Activated CD4-positive, CD25-positive, alpha-beta regulatory T cell (primary cell): ENCODE data around the gene SYT3.

Experiments used
- DNase-seq, 4 experiments: peaks; one replicate each; lab custom pipeline; 2025; lab: John Stamatoyannopoulos, UW

Gene SYT3

GRCh38 chr19:50661766-50662650 is 22.3 kb upstream of the SYT3 start:
- no peak for DNase-seq

GRCh38 chr19:50661023-50661422 is 21.3 kb upstream of the SYT3 start:
- no peak for DNase-seq

- DNase-seq: no peak
Measured at GRCh38 chr19:50660088-50660366, 20.3 kb upstream of the SYT3 start.

GRCh38 chr19:50659318-50660087 is 19.8 kb upstream of the SYT3 start:
- no peak for DNase-seq

DNA sequence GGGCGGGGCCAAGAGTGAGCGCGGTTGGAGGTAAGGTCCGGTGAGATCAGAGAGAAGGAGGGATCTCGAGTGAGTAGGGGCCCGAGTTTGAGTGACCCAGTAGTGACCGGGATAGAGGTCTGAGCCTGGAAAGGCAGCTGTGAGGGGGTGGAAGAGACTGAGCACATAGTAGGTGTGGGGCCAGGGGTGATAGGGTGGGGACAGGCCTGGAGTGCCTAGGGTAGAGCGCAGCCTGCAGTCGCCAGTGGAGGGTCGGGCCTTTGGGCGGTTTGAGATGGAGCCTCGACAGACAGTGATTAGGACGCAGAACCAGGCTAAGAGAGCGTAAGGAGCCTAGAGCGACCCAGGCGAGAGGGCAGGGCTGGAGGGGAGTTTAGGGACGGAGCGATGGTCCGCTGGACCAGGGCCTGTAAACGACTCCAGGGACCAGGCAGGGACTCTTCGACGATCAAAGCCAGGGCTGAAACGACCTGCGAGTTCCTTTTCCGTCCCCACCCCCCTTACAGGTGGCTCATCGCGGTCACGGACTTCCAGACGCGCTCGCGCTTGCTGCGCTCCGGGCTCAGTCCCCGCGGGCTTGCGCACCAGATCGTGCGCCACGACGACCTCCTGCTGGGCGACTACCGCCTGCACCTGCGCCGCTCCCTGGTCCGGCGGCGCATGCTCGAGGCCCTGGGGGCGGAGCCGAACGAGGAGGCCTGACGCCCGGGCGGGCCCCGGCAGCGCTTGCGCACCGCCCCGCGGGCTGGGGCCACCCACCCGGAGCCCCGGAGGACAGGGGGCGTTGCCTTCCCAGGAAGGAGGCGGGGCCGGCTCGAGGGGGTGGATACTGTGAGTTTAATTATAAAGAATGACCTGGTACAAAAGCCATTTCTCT is 19.0 kb upstream of the SYT3 start:
- DNase-seq: peak in 1 of 4 experiments; percentile 18

- DNase-seq: peak; percentile 47 to 66 (median 58)
Measured at GRCh38 chr19:50657712-50658440, 18.2 kb upstream of the SYT3 start.

DNA sequence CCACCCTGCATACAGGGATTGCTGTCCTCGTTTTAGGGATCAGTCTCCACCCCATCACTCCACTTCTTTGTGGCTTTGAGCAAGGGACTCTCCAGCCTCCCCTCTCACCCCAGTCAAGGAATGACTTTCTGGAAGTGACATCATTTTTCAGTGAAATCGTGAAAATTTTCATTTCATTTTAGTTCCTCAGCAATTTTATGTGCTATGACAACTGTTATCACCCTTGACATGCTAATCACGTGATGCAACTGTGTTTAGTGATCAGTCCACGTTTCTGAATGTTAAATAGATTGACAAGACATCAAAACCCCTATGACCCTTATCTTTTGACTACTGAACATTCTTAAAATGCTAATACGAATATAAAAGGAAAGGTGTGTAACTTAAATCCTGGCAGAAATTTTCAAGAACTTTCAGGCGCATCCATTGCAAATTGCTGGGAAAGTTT is 17.6 kb upstream of the SYT3 start:
- no peak for DNase-seq

GRCh38 chr19:50654882-50655281 is 15.2 kb upstream of the SYT3 start:
- DNase-seq: no peak

- DNase-seq: no peak
Measured at GRCh38 chr19:50652722-50653121, 13.0 kb upstream of the SYT3 start.

DNA sequence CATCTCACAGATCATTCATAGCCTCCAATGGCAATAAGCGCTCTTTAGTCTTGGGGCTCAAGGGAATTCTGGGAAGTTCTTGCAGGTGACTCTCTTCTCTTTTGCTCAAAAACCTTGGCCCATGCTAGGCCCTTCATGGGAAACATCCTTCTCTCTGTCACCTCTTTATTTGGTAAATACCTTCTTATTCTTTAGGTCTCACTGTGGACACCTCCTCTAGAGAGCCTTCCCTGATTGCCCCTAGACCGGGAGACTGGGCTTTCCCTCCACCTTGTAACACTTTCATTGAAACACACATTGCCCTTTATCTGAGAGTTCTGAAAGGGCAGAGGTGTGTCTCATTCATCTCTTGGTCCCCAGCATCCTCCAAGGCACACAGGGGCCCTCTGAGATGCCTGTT is 11.5 kb upstream of the SYT3 start:
- no peak for DNase-seq

DNA sequence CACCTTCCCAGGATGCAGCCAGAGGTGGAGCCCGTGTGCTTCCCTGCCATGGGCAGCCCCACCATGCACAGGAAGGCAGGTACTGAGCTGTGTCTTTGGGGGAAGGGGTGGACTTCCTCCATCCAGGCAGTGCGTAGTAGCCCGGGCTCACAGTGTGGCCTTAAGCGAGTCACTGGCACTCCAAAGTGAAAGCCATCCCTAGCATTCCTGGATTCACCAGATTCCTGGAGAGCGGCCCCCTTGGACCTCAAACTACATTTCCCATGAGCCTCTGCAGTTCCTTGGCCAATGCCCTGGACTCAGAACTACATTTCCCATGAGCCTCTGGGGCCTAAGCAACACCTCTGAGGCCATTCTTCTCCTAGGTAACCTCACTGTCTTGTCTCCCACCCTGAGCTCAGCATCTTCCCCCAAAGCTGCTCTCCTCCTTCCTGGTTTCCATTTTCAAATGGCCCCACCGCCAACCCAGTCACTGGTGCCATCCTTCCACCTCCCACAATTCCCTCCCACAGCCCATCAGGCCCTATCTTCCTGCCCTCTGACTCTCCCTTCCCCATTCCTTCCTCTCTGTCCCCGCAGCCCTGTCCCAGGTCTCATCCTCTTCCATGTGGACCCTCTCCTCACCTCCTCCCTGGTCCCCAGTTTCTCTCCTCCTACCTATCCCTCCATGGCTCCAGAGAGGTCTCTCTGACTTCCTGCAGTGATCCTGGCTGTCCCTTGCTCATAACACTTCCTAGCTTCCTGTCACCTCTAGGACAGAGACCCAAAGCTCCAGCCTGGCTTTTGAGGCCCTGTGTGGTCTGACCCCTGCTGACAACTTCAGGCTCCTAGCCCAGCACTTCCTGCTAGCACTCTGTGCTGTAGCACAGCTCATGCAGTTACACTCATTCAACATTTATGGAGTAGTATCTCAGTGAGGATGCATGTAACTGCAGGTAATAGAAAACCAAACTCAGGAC is 10.0 kb upstream of the SYT3 start, which contains the start of gene C19orf81:
Gene C19orf81, plus strand, starts transcription at position 13 of the 959 bp plus-strand sequence. Its CDS starts 0 bp downstream, at position 13.
- DNase-seq: no peak

GRCh38 chr19:50648659-50649058 is 9.0 kb upstream of the SYT3 start:
- DNase-seq: no peak

DNA sequence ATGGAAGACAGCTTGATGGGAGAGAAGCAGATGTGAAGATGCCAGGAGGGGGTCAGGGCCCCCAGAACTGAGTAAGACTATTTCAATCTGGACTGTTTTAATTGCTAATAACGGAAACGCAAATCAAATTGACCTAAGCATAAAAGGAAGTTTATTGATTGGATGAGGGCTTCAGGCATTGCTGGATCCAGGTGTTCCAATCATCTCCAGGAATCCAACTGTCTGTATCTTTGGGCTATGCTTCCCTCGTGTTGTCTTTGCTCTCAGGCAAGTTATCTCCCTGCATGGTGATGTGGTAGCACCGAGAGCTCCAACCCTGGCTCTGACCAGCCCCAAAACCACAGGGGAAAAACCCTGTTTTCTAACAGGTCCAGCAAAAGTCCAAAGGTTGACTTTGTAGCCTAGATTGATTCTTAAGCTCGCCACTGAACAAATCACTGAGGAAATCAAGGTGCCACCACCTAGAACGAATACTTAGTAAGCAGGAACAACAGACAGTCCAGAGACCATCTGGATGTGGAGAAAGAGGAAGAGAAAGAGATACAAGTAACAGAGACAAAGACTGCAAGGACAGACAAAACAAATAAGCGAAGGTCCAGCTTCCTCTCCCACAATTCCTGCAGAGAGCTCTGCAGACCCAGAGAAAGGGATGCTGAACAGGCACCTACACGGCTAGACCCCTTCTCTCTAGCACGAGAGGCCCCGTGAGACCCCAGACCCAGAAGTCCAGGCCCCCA is 8.4 kb upstream of the SYT3 start:
- DNase-seq: no peak

DNA sequence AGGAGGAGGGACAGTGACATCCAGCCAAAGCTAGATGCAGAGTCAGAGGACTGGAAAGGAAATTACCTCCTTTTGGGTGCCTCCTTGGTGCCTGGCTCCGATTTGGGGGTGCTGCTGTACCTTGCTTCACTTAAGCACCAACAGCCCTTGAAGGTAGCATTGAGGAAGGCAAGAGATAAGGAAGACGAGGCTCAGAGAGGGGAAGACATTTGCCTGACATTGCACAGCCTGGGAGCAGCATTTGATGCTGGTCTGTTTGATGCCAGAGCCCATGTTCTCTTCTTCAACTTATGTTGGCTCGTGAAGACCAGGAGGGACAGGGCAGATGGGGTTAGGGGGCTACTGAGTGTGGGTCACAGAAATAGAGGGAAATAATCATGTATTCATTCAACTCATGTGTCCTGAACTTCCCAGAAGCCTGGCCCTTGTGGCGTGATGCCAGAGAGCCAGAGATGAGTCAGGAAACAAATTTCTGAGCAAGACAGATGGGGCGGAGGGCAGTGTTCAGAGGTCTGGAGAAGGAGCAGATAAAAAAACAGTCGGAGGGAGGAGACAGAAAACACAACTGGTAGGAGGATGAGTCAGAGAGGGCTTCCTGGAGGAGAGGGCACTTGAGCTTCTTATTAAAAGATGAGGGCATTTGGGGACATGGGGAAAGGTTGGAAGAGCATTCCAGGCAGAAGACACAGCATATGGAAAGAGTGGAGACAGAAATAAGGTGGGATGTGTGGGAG is 6.6 kb upstream of the SYT3 start:
- no peak for DNase-seq

DNA sequence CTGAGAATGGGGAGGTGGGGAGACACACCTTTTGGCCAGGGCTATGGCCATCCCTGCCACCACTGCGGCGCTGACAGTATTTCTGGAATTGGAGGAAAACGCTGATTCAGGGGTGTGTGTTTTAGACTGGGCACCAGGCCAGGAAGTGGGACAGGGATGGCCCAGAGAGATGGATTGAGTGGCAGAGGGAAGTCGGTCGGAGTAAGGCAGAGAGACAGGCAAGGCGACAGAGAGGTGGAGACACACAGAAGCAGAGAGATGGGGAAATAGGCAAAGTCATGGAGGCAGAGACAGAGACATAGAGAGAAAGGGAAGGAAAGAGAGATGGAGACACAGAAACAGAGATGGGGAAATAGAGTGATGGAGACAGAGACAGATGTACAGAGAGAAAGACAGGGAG is 5.4 kb upstream of the SYT3 start:
- DNase-seq: no peak

DNA sequence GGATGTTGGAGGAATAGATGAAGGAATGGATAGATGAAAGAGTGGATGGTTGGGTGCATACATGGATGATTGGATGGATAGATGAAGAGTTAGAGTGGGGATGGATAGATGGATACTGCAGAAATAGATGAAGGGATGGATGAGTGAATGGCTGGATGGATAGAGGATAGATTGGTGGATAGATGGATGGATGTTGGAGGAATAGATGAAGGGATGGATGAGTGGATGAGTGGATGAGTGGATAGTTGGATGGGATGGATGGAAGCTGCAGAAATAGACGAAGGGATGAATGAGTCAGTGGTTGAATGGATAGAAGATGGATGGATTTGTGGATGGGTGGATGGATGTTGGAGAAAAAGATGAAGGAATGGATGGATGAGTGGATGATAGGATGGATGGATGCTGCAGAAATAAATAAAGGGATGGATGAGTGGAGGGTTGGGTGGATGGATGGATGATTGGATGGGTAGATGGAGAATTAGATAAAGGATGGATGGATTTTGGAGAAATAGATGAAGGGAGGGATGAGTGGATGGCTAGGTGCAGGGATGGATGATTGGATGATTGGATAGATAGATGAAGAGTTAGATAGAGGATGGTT is 4.7 kb upstream of the SYT3 start:
- DNase-seq: no peak

GRCh38 chr19:50640368-50640767 is 687 bp upstream of the SYT3 start:
- no peak for DNase-seq

DNA sequence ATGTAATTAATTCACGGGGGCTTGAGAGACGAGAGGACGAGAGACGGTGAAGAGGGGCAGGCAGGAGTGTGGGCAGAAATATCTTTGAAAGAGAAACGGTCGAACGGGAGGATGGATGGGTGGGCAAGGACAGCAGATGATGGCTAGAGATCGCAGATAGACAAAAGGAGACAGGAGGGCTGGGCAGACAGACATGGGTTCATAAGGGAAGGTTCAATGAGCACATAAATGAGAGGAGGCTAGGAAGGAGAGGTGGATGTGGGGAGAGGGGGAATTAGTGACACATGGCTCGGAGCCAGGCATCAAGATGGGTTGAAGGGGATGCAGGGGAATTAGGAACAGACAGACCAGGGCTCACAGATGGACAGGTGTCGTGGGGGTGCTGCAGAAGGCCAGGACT is 1.1 kb downstream of the SYT3 start:
- DNase-seq: no peak
